Spleen (tissue), 11 donors: ENCODE data around the gene MOB3B. TPM values are rescaled to one million over a fixed set of nuclear protein-coding genes. Genes with fewer than 3 reads are reported as not detected.

Source experiments
- DNase-seq: peaks from one replicate; pipeline ENCODE4 v3.0.0-alpha.2; 2020
- H3K27ac ChIP-seq, 8 donors: fragments of 200-600 bp; sonication (generic) in 7 of 8; 1 replicate in 4 of 8; 2 replicates in 4 of 8; pipeline versions ENCODE4 v1.5.0 to v1.8.0; 2016 to 2021; ENCODE audit warnings: inconsistent platforms in 4 of 8, mild to moderate bottlenecking in 4 of 8, moderate library complexity in 1 of 8
- H3K27me3 ChIP-seq, 7 donors: fragments of 200-600 bp; sonication (generic) in 6 of 7; replicated peaks in 1 of 7; 1 replicate in 4 of 7; 2 replicates in 3 of 7; pipeline versions ENCODE4 v1.5.0 to v1.8.0; 2016 to 2021; ENCODE audit warnings: inconsistent platforms in 3 of 7, mild to moderate bottlenecking in 1 of 7
- H3K36me3 ChIP-seq, 6 donors: fragments of 200-600 bp; sonication (generic) in 5 of 6; 1 replicate in 4 of 6; 2 replicates in 2 of 6; pipeline versions ENCODE4 v1.5.0 to v1.8.0; 2016 to 2021; ENCODE audit warnings: inconsistent platforms in 2 of 6
- H3K4me1 ChIP-seq, 6 donors: fragments of 200-600 bp; sonication (generic) in 5 of 6; 1 replicate in 3 of 6; 2 replicates in 3 of 6; pipeline versions ENCODE4 v1.5.0 to v1.8.0; 2016 to 2021; ENCODE audit warnings: inconsistent platforms in 3 of 6
- H3K4me3 ChIP-seq, 8 donors: fragments of 200-600 bp; sonication (generic) in 7 of 8; 1 replicate in 4 of 8; 2 replicates in 4 of 8; pipeline versions ENCODE4 v1.5.0 to v1.8.0; 2016 to 2021; ENCODE audit warnings: inconsistent platforms in 4 of 8, mild to moderate bottlenecking in 4 of 8, moderate library complexity in 2 of 8
- H3K9me3 ChIP-seq, 8 donors: fragments of 200-600 bp; sonication (generic) in 7 of 8; 1 replicate in 4 of 8; 2 replicates in 4 of 8; pipeline versions ENCODE4 v1.5.0 to v1.8.0; 2016 to 2021; ENCODE audit warnings: inconsistent platforms in 4 of 8
- POLR2A ChIP-seq, 3 donors: fragments of 450-650 bp; IDR thresholded peaks; one replicate each; pipeline ENCODE4 v1.5.1; 2017; ENCODE audit warnings: antibody characterized with exemption in 3 of 3, mild to moderate bottlenecking in 1 of 3
- POLR2AphosphoS5 ChIP-seq, 3 donors: sonication (generic); formaldehyde crosslinking; IDR thresholded peaks; one replicate each; pipeline ENCODE4 v1.5.1; 2017; ENCODE audit warnings: antibody characterized with exemption in 3 of 3
- WGBS, 5 donors: extraction: QIAGEN DNeasy Blood & Tissue Kit in 3 of 5; methylation state at CpG; one replicate each; pipeline versions ENCODE4 v1.1.5 to v1.1.7; 2013 to 2018; 5-methylcytosine and 5-hydroxymethylcytosine counted together
- intact Hi-C: fragments of 100-400 bp; cut with DNase I; formaldehyde crosslinking; loops from one replicate; pipeline ENCODE4 v1.15.0; 2023; ENCODE audit warnings: low total_unique reads
- polyA plus RNA-seq, 3 donors: library from polyadenylated mRNA; stranded (reverse); fragments of 200-250 nt; gene quantifications; one replicate each; pipeline ENCODE4 v1.2.1, GENCODE V29; 2013
- total RNA-seq, 7 donors: library from RNA; depleted of rRNA in 3 of 7; stranded (reverse); fragments of >200 nt in 3 of 7; fragmentation: NEBNext Ultra II Directional in 4 of 7; extraction: Animal tissue kit (Norgen Biotek cat#: 25700) in 4 of 7; gene quantifications; one replicate each; pipeline versions ENCODE4 v1.1.0 to v1.2.1, GENCODE V29; 2016 to 2021
- TF ChIP-seq, protein P1 (sequence below), 11 experiments: fragments of 200-600 bp in 7 of 11; fragments of 450-650 bp in 4 of 11; sonication (generic) in 4 of 11; IDR thresholded peaks in 8 of 11; conservative IDR thresholded peaks in 3 of 11; 1 replicate in 7 of 11; 2 replicates in 4 of 11; pipeline versions ENCODE4 v1.4.0 to v1.8.0; 2016 to 2021; ENCODE audit warnings: antibody characterized with exemption in 11 of 11, inconsistent platforms in 4 of 11, mild to moderate bottlenecking in 1 of 11
- donor health status: healthy with polysubstance abuse.
- donor health status: DM: no; HTN: no; CAD: no; lungs with moderate emphysema.
- donor health status: DM: no; HTN: no; CAD: no.
- donor health status: Bipolar disorder and iron deficiency.
- donor health status: healthy.
- donor health status: DM: no; HTN: no; CAD: no.
- donor health status: DM: yes; HTN: yes; CAD: no.

The MOB3B gene
- total and polyA plus RNA-seq, 10 donors, result 9.4 to 27.7 (median 19.9) TPM

DNA sequence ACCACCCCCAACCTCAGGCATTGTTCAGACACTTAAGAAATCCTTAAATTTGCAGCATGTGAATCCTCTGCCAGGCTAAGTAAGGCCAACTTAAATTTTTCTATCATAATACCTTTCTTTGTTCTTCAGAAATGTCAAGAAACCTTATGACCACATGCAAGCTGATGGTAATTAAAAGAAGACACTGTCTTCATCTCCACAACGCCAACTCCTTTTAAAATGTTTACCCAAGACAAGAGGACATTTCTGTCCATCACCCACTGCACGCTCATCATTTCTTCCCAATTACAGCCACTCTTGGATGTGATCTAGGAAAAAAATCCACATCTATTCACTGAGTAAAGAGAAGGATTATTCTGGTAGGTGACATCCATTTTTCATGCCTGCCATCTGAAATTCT lies 11.6 kb downstream of the MOB3B start:
- Histone ChIP-seq H3K9me3 (no peaks in the 10 kb centered on the region), H3K36me3 (peaks cover 0 to 5% (median 0%) of the 10 kb centered on the region in 6 donors), H3K4me3 (no peak overlapping the region), H3K4me1 (peaks cover 0 to 4% (median 0%) of the 10 kb centered on the region in 6 donors), H3K27me3 (no peaks in the 10 kb centered on the region), H3K27ac (no peak overlapping the region)
- WGBS, 5 donors, result 94 to 96% (median 95%) methylated on average over 2 of the region's 2 CpGs
- TF ChIP-seq POLR2A (IDR thresholded peaks at IDR 0.05) (no peak), POLR2AphosphoS5 (IDR thresholded peaks at IDR 0.05) (no peak)
- TF ChIP-seq, protein P1, sequence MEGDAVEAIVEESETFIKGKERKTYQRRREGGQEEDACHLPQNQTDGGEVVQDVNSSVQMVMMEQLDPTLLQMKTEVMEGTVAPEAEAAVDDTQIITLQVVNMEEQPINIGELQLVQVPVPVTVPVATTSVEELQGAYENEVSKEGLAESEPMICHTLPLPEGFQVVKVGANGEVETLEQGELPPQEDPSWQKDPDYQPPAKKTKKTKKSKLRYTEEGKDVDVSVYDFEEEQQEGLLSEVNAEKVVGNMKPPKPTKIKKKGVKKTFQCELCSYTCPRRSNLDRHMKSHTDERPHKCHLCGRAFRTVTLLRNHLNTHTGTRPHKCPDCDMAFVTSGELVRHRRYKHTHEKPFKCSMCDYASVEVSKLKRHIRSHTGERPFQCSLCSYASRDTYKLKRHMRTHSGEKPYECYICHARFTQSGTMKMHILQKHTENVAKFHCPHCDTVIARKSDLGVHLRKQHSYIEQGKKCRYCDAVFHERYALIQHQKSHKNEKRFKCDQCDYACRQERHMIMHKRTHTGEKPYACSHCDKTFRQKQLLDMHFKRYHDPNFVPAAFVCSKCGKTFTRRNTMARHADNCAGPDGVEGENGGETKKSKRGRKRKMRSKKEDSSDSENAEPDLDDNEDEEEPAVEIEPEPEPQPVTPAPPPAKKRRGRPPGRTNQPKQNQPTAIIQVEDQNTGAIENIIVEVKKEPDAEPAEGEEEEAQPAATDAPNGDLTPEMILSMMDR (IDR thresholded peaks at IDR 0.05 in 8 of 11, conservative IDR thresholded peaks at IDR 0.05 in 3 of 11), result no peak
- intact Hi-C loops, result no loop called here
- no peak for DNase-seq

DNA sequence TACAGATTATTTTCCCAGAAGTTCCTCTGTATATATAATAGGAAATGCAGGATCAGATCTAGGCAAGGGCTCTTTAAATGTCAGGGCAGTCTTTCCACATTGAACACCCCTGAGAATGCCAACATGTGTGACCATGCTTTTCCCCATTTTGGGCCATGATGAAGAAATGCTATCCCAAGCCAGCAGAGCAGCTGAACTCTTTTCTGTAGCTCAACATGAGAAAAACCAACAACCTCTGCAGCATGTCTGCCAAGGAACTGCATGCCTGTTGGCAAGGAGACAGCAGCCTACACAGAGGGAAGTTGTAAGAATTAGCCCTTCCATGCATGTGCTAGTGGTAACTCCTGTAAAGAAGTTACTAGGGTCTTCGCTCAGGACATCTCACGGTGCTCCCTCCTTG lies 15.1 kb downstream of the MOB3B start:
- no peak overlapping the region for H3K4me3 ChIP-seq
- H3K27ac ChIP-seq, result no peak overlapping the region
- H3K27me3 ChIP-seq, result no peaks in the 10 kb centered on the region
- intact Hi-C loops, result no loop called here
- no peak for DNase-seq
- peaks cover 0 to under 1% (median 0%) of the 10 kb centered on the region in 6 donors for H3K36me3 ChIP-seq
- H3K4me1 ChIP-seq, result peaks cover 0 to 4% (median 0%) of the 10 kb centered on the region in 6 donors
- H3K9me3 ChIP-seq, result no peaks in the 10 kb centered on the region
- WGBS, 5 donors, result 93 to 100% (median 97%) methylated on average over 2 of the region's 2 CpGs
- TF ChIP-seq POLR2A (IDR thresholded peaks at IDR 0.05) (no peak), POLR2AphosphoS5 (IDR thresholded peaks at IDR 0.05) (no peak)
- TF ChIP-seq, protein P1 (IDR thresholded peaks at IDR 0.05 in 8 of 11, conservative IDR thresholded peaks at IDR 0.05 in 3 of 11), result no peak

DNA sequence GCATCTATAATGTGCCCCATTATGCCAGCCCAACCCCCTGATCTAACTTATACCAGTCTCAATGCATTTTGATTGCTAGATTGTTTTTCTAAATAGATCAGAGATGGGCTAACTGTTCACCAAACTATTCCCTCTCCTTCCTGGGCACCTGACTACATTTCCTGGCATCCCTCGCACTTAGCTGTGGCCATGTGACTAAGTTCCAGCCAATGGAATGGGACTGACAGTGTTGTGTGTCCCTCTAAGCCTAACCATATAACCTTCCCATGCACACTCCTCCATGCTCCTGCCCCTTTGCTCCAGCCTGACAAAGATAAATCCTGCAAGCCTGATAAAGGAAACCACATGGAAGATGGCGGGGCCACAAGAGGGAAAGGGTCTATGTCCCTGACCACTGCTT lies 17.8 kb downstream of the MOB3B start:
- no peak for TF ChIP-seq POLR2AphosphoS5 (IDR thresholded peaks at IDR 0.05)
- TF ChIP-seq, protein P1 (IDR thresholded peaks at IDR 0.05 in 8 of 11, conservative IDR thresholded peaks at IDR 0.05 in 3 of 11), result no peak
- no peak for TF ChIP-seq POLR2A (IDR thresholded peaks at IDR 0.05)
- WGBS, 5 donors, result 73 to 93% (median 88%) methylated on average over 2 of the region's 2 CpGs
- intact Hi-C loops, result no loop called here
- no peak for DNase-seq
- no peaks in the 10 kb centered on the region for H3K27me3 ChIP-seq
- H3K9me3 ChIP-seq, result no peaks in the 10 kb centered on the region
- no peak overlapping the region for H3K27ac ChIP-seq
- H3K4me3 ChIP-seq, result no peak overlapping the region
- peaks cover 0 to 4% (median 0%) of the 10 kb centered on the region in 6 donors for H3K4me1 ChIP-seq
- H3K36me3 ChIP-seq, result peaks cover 0 to 9% (median 0%) of the 10 kb centered on the region in 6 donors

DNA sequence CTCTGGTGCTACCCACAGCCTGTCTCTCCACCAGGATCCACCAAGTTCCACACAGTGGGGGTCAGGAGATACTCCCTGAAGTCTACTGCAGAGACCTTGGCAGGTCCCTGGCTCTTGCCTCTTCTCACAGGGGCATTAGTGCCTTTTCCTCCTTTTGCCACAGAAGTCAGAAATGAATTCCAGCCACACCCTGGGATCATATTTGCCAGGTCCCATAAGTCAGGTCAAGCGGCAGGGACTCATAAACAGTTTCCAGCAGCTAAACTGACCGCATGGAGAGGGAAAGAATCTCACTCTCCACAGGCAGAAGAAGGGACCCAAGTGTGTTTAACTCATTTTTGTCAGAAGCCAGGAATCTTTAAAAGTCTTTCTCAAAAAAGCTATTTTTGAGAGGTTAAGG lies 18.8 kb downstream of the MOB3B start:
- Histone ChIP-seq H3K4me3 (no peak overlapping the region), H3K27me3 (no peaks in the 10 kb centered on the region), H3K9me3 (no peaks in the 10 kb centered on the region), H3K27ac (no peak overlapping the region), H3K4me1 (peaks cover 0 to 4% (median 0%) of the 10 kb centered on the region in 6 donors), H3K36me3 (peaks cover 0 to 10% (median 0%) of the 10 kb centered on the region in 6 donors)
- DNase-seq, result no peak
- WGBS, 5 donors, result 66 to 93% (median 87%) methylated on average over 2 of the region's 2 CpGs
- intact Hi-C loops, result no loop called here
- TF ChIP-seq POLR2AphosphoS5 (IDR thresholded peaks at IDR 0.05) (no peak), POLR2A (IDR thresholded peaks at IDR 0.05) (no peak)
- TF ChIP-seq, protein P1 (IDR thresholded peaks at IDR 0.05 in 8 of 11, conservative IDR thresholded peaks at IDR 0.05 in 3 of 11), result no peak
